GM12878 (cell line): Measurements from ENCODE around the gene OMP. TPM values are rescaled to one million over a fixed set of nuclear protein-coding genes. Genes with fewer than 3 reads are reported as not detected.

Experiments
- ATAC-seq: fragments of 200-7000 bp; cut with Tn5 transposase; 3 replicates; pipeline ENCODE4 v1.9.1; 2020; ENCODE audit warnings: mild to moderate bottlenecking, moderate library complexity
- BruUV-seq: library from RNA; stranded (reverse); fragments of 400-500 nt; replicated peaks from 2 replicates; lab custom pipeline; 2021; lab: Mats Ljungman, UMichigan
- CTCF ChIA-PET: fragments of 300-600 bp; sonication (Branson Sonifier 250); formaldehyde crosslinking; extraction: SDS; loops from one replicate; lab custom pipeline; 2021; ENCODE audit warnings: inconsistent platforms; lab: Yijun Ruan, JAX
- POLR2A ChIA-PET: fragments of 350-600 bp; formaldehyde crosslinking; extraction: SDS; loops from one replicate; lab custom pipeline; 2021; ENCODE audit warnings: inconsistent platforms; lab: Charles Lee
- RAD21 ChIA-PET: fragments of 300-600 bp; sonication (Branson Sonifier 250); formaldehyde crosslinking; loops from one replicate; lab custom pipeline; 2023; ENCODE audit warnings: antibody characterized with exemption; ENCODE audit not compliant: unreplicated experiment; lab: Charles Lee
- SMC1A ChIA-PET: fragments of 300-600 bp; sonication (Branson Sonifier 250); formaldehyde crosslinking; loops from one replicate; lab custom pipeline; 2023; ENCODE audit not compliant: unreplicated experiment, uncharacterized antibody; lab: Charles Lee
- DNase-seq: peaks from one replicate; pipeline ENCODE4 v3.0.0-alpha.2; 2011; ENCODE audit warnings: low read depth, low spot score
- FAIRE-seq: peaks from 3 replicates; lab custom pipeline; 2011; peaks lifted over from hg19 to GRCh38; lab: Jason Lieb, UNC
- H2AFZ ChIP-seq: 2 replicates; pipeline ENCODE4 v1.6.0; 2011; ENCODE audit warnings: low read depth, low read length, control low read depth; ENCODE audit not compliant: control insufficient read depth
- H3K27ac ChIP-seq: 2 replicates; pipeline ENCODE4 v1.5.1; 2011; ENCODE audit warnings: control low read depth; ENCODE audit not compliant: control insufficient read depth, insufficient read depth
- H3K27me3 ChIP-seq, 2 experiments: replicated peaks in 1 of 2; 2 replicates each; pipeline versions ENCODE4 v1.6.0 to v1.6.1; 2011; ENCODE audit warnings: low read length in 1 of 2; ENCODE audit not compliant: control insufficient read depth in 2 of 2, insufficient read depth in 2 of 2
- H3K36me3 ChIP-seq, 2 experiments: 2 replicates each; pipeline ENCODE4 v1.5.1; 2011; ENCODE audit warnings: low read length in 1 of 2; ENCODE audit not compliant: control insufficient read depth in 2 of 2, insufficient read depth in 2 of 2
- H3K4me1 ChIP-seq: 2 replicates; pipeline ENCODE4 v1.6.1; 2011; ENCODE audit warnings: mild to moderate bottlenecking, low read length, moderate library complexity, mixed read lengths; ENCODE audit not compliant: control insufficient read depth, insufficient read depth
- H3K4me2 ChIP-seq: 2 replicates; pipeline ENCODE4 v1.6.0; 2011; ENCODE audit warnings: control low read depth; ENCODE audit not compliant: control insufficient read depth, insufficient read depth
- H3K4me3 ChIP-seq: fragments of 200-600 bp; sonication (generic); 2 replicates; pipeline ENCODE4 v1.5.1; 2016
- H3K79me2 ChIP-seq: 2 replicates; pipeline ENCODE4 v1.6.0; 2011; ENCODE audit warnings: low read length; ENCODE audit not compliant: control insufficient read depth, insufficient read depth
- H3K9ac ChIP-seq: 2 replicates; pipeline ENCODE4 v1.8.0; 2011; ENCODE audit warnings: low read length, control low read depth, mixed read lengths; ENCODE audit not compliant: control insufficient read depth, insufficient read depth
- H3K9me3 ChIP-seq: replicated peaks from 3 replicates; pipeline ENCODE4 v1.5.1; 2011; ENCODE audit warnings: mild to moderate bottlenecking, low read length; ENCODE audit not compliant: control insufficient read depth, insufficient read depth
- H4K20me1 ChIP-seq: 2 replicates; pipeline ENCODE4 v1.6.0; 2011; ENCODE audit not compliant: control insufficient read depth, insufficient read depth
- BACH1 ChIP-seq: fragments of 450-650 bp; IDR thresholded peaks from 2 replicates; pipeline ENCODE4 v1.6.1; 2017; ENCODE audit warnings: mild to moderate bottlenecking, borderline replicate concordance
- E2F8 ChIP-seq: fragments of 450-650 bp; IDR thresholded peaks from 2 replicates; pipeline ENCODE4 v1.6.1; 2018; ENCODE audit warnings: mild to moderate bottlenecking, low read depth, moderate library complexity; ENCODE audit not compliant: partially characterized antibody
- IKZF1 ChIP-seq: fragments of 450-650 bp; conservative IDR thresholded peaks from 2 replicates; pipeline ENCODE4 v1.6.1; 2017; ENCODE audit warnings: antibody characterized with exemption, mild to moderate bottlenecking
- MTA2 ChIP-seq: fragments of 450-650 bp; IDR thresholded peaks from 2 replicates; pipeline ENCODE4 v1.6.1; 2016; ENCODE audit warnings: low read depth, mild to moderate bottlenecking, moderate library complexity
- MYB ChIP-seq: fragments of 150-350 bp; IDR thresholded peaks from 2 replicates; pipeline ENCODE4 v1.6.1; 2014; ENCODE audit warnings: mild to moderate bottlenecking, low read depth, low read length, borderline replicate concordance
- NFIC ChIP-seq: IDR thresholded peaks from 2 replicates; pipeline ENCODE4 v1.6.1; 2012; ENCODE audit warnings: low read depth, mild to moderate bottlenecking, inconsistent platforms, low read length, moderate library complexity
- SKIL ChIP-seq: fragments of 450-650 bp; IDR thresholded peaks from 2 replicates; pipeline ENCODE4 v1.6.1; 2017; ENCODE audit warnings: mild to moderate bottlenecking, low read depth, inconsistent platforms; ENCODE audit not compliant: poor library complexity, severe bottlenecking
- SMARCA5 ChIP-seq: fragments of 450-650 bp; IDR thresholded peaks from 2 replicates; pipeline ENCODE4 v1.6.1; 2017; ENCODE audit warnings: mild to moderate bottlenecking
- SUZ12 ChIP-seq: fragments of 200-600 bp; sonication (generic); IDR thresholded peaks from one replicate; pipeline ENCODE4 v1.6.1; 2018; ENCODE audit warnings: antibody characterized with exemption, mild to moderate bottlenecking; ENCODE audit not compliant: unreplicated experiment
- ZBTB33 ChIP-seq: fragments of 450-650 bp; IDR thresholded peaks from 2 replicates; pipeline ENCODE4 v1.6.1; 2017; ENCODE audit warnings: mild to moderate bottlenecking
- WGBS: methylation state at CpG from one replicate; pipeline ENCODE4 v1.1.6; 2016; ENCODE audit warnings: low lambda C conversion rate; ENCODE audit not compliant: insufficient replicate concordance, insufficient coverage; ENCODE audit errors: missing lambda C conversion rate; 5-methylcytosine and 5-hydroxymethylcytosine counted together
- in situ Hi-C: fragments of 300-500 bp; cut with MboI; formaldehyde crosslinking; loops from 9 replicates; pipeline ENCODE4 v1.14.3; 2018; ENCODE audit warnings: mixed read lengths
- intact Hi-C: fragments of 100-400 bp; cut with micrococcal nuclease; formaldehyde crosslinking; loops from one replicate; pipeline ENCODE4 v1.14.2; 2022; ENCODE audit not compliant: unreplicated experiment
- polyA plus RNA-seq, 11 experiments: library from polyadenylated mRNA; depleted of rRNA in 4 of 11; unstranded in 6 of 11; stranded (reverse) in 5 of 11; fragments of >200 nt; fragmentation: Nextera tagmentation in 4 of 11; fragmentation: Illumina TruSeq in 1 of 11; extraction: Ambion mirVana in 4 of 11; extraction: Trizol in 1 of 11; gene quantifications; 1 replicate in 1 of 11; 2 replicates in 10 of 11; pipeline versions ENCODE4 v1.2.1 to v1.2.3, GENCODE V29; 2011 to 2016; ENCODE audit warnings: inconsistent platforms in 2 of 11, missing spikeins in 2 of 11, low read depth in 1 of 11
- total RNA-seq, 4 experiments: library from RNA; depleted of rRNA in 3 of 4; stranded (reverse); fragments of >200 nt in 3 of 4; fragmentation: Illumina TruSeq in 1 of 4; extraction: Trizol in 1 of 4; gene quantifications; 2 replicates each; pipeline versions ENCODE4 v1.2.1 to v1.2.3, GENCODE V29; 2013 to 2021

Gene OMP
- total and polyA plus RNA-seq, 10 of the 15 experiments (the other 5 are each of a cell fraction or from before 2014, with no cell fraction given), result not detected

- Histone ChIP-seq H3K27ac (no peak within 1 kb of the TSS), H3K36me3 (no peaks in the 10 kb centered on the region), H3K4me2 (peak within 1 kb of the TSS; percentile 71), H4K20me1 (no peaks in the 10 kb centered on the region), H3K4me3 (no peak within 1 kb of the TSS), H3K4me1 (0 out of 2 replicates have a peak, but pooled peaks cover 3% of the 10 kb centered on the region), H3K79me2 (no peaks in the 10 kb centered on the region), H2AFZ (peak within 1 kb of the TSS; percentile 52), H3K9ac (no peak within 1 kb of the TSS), H3K9me3 (no peaks in the 10 kb centered on the region), H3K27me3 (peaks cover 0 to 3% of the 10 kb centered on the region in 2 experiments; a peak in 2 of 4 replicates)
- FAIRE-seq, result no peak
- no TSS peak for BruUV-seq
- ChIA-PET SMC1A (interaction anchor here (2.0 to 2.3 kb wide), 2 partner anchors 59 to 421 kb away, joined by 10 to 20 read pairs; no protein-coding TSS in a partner anchor), RAD21 (interaction anchor here (0.8 to 1.9 kb wide), 4 partner anchors 19 to 143 kb away, joined by 3 to 8 read pairs (median 4); no protein-coding TSS in a partner anchor), CTCF (interaction anchor here (0.6 to 3.6 kb wide), 11 partner anchors 10 to 491 kb away, joined by 3 to 50 read pairs (median 5); no protein-coding TSS in a partner anchor), POLR2A (no interaction called here)
- in situ Hi-C loops (no loop called here), intact Hi-C loops (loop anchor here (1.0 to 5.0 kb wide), 3 partner anchors 60 to 491 kb away; no protein-coding TSS in a partner anchor)
- peak; percentile 16; the same call in 1 of the 3 replicates for ATAC-seq
- no peak for DNase-seq
- no peak for TF ChIP-seq SKIL
- no peak for TF ChIP-seq SMARCA5
- no peak for TF ChIP-seq ZBTB33
- no peak for TF ChIP-seq MTA2
- TF ChIP-seq IKZF1, result no peak
- TF ChIP-seq BACH1, result no peak
- no peak for TF ChIP-seq NFIC
- no peak for TF ChIP-seq E2F8
- TF ChIP-seq SUZ12, result no peak
- no peak for TF ChIP-seq MYB
- WGBS, result 17% methylated on average over 18 of the region's 20 CpGs
Observed at GRCh38 chr11:77127920-77128691, 25.5 kb downstream of the OMP start, which contains the start of gene MYO7A. MYO7A (plus strand) TSS chr11:77128246; CDS start chr11:77130635, 2,389 bp downstream.
